ENCODE measurements around the gene ZNF467.

Gene ZNF467

GRCh38 chr7:149753375-149754233 lies 19.8 kb downstream of the ZNF467 start:
- Histone ChIP-seq H3K27me3 (no peaks in the 10 kb centered on the region), H3K9me3 (no peaks in the 10 kb centered on the region), H3K36me3 (no peaks in the 10 kb centered on the region), H3K27ac (no peak overlapping the region), H3K4me3 (no peak overlapping the region), H3K4me1 (peaks cover 16% of the 10 kb centered on the region; the same call in 1 of the 2 replicates), H3K9ac (no peak overlapping the region), H3K4me2 (no peak overlapping the region), H4K20me1 (no peaks in the 10 kb centered on the region)
- TF ChIP-seq Cebpa-rat (IDR thresholded peaks at IDR 0.05), result no peak

GRCh38 chr7:149752646-149753045 lies 20.7 kb downstream of the ZNF467 start:
- Histone ChIP-seq H3K27ac (no peak overlapping the region), H4K20me1 (no peaks in the 10 kb centered on the region), H3K9ac (no peak overlapping the region), H3K4me3 (no peak overlapping the region), H3K36me3 (no peaks in the 10 kb centered on the region), H3K4me2 (no peak overlapping the region), H3K4me1 (peaks cover 16% of the 10 kb centered on the region; the same call in 1 of the 2 replicates), H3K9me3 (no peaks in the 10 kb centered on the region), H3K27me3 (no peaks in the 10 kb centered on the region)
- TF ChIP-seq Cebpa-rat (IDR thresholded peaks at IDR 0.05), result no peak

- no peaks in the 10 kb centered on the region for H4K20me1 ChIP-seq
- H3K4me3 ChIP-seq, result no peak overlapping the region
- no peak overlapping the region for H3K27ac ChIP-seq
- H3K4me1 ChIP-seq, result peaks cover 16% of the 10 kb centered on the region; the same call in 1 of the 2 replicates
- no peak overlapping the region for H3K9ac ChIP-seq
- no peaks in the 10 kb centered on the region for H3K36me3 ChIP-seq
- no peaks in the 10 kb centered on the region for H3K9me3 ChIP-seq
- H3K4me2 ChIP-seq, result no peak overlapping the region
- H3K27me3 ChIP-seq, result no peaks in the 10 kb centered on the region
- TF ChIP-seq Cebpa-rat (IDR thresholded peaks at IDR 0.05), result no peak
Measured at GRCh38 chr7:149751043-149751775, 22.2 kb downstream of the ZNF467 start.

- H4K20me1 ChIP-seq, result no peaks in the 10 kb centered on the region
- H3K9me3 ChIP-seq, result no peaks in the 10 kb centered on the region
- H3K4me2 ChIP-seq, result no peak overlapping the region
- H3K36me3 ChIP-seq, result no peaks in the 10 kb centered on the region
- peaks cover 14% of the 10 kb centered on the region; the same call in 1 of the 2 replicates for H3K4me1 ChIP-seq
- no peaks in the 10 kb centered on the region for H3K27me3 ChIP-seq
- no peak overlapping the region for H3K4me3 ChIP-seq
- no peak overlapping the region for H3K9ac ChIP-seq
- no peak overlapping the region for H3K27ac ChIP-seq
- no peak for TF ChIP-seq Cebpa-rat (IDR thresholded peaks at IDR 0.05)
Measured at GRCh38 chr7:149750122-149750845, 23.1 kb downstream of the ZNF467 start.

- Histone ChIP-seq H3K4me2 (no peak overlapping the region), H3K36me3 (no peaks in the 10 kb centered on the region), H3K27me3 (no peaks in the 10 kb centered on the region), H3K4me3 (no peak overlapping the region), H3K4me1 (peaks cover 12% of the 10 kb centered on the region; the same call in 1 of the 2 replicates), H3K27ac (no peak overlapping the region), H3K9ac (no peak overlapping the region), H4K20me1 (no peaks in the 10 kb centered on the region), H3K9me3 (no peaks in the 10 kb centered on the region)
- no peak for TF ChIP-seq Cebpa-rat (IDR thresholded peaks at IDR 0.05)
Measured at GRCh38 chr7:149748076-149748874, 25.1 kb downstream of the ZNF467 start.

GRCh38 chr7:149743476-149744255 lies 29.7 kb downstream of the ZNF467 start:
- Histone ChIP-seq H3K4me3 (no peak overlapping the region), H3K9me3 (no peaks in the 10 kb centered on the region), H3K4me1 (peaks cover 5% of the 10 kb centered on the region; the same call in 1 of the 2 replicates), H3K9ac (no peak overlapping the region), H3K27me3 (no peaks in the 10 kb centered on the region), H4K20me1 (no peaks in the 10 kb centered on the region), H3K4me2 (no peak overlapping the region), H3K36me3 (no peaks in the 10 kb centered on the region), H3K27ac (no peak overlapping the region)
- TF ChIP-seq Cebpa-rat (IDR thresholded peaks at IDR 0.05), result no peak

GRCh38 chr7:149742075-149742701 lies 31.2 kb downstream of the ZNF467 start:
- Histone ChIP-seq H3K4me1 (peaks cover 5% of the 10 kb centered on the region; the same call in 1 of the 2 replicates), H3K27ac (no peak overlapping the region), H4K20me1 (no peaks in the 10 kb centered on the region), H3K9ac (peak overlapping the region; percentile 68), H3K9me3 (no peaks in the 10 kb centered on the region), H3K4me3 (peak overlapping the region; percentile 63), H3K4me2 (peak overlapping the region; percentile 88), H3K36me3 (no peaks in the 10 kb centered on the region), H3K27me3 (no peaks in the 10 kb centered on the region)
- TF ChIP-seq Cebpa-rat (IDR thresholded peaks at IDR 0.05), result no peak

GRCh38 chr7:149741629-149742028 lies 31.8 kb downstream of the ZNF467 start:
- Histone ChIP-seq H3K36me3 (no peaks in the 10 kb centered on the region), H3K9ac (peak overlapping the region; percentile 68), H3K27ac (no peak overlapping the region), H3K4me2 (peak overlapping the region; percentile 88), H3K4me1 (peaks cover 9% of the 10 kb centered on the region), H3K27me3 (no peaks in the 10 kb centered on the region), H3K4me3 (peak overlapping the region; percentile 63), H3K9me3 (no peaks in the 10 kb centered on the region), H4K20me1 (no peaks in the 10 kb centered on the region)
- TF ChIP-seq Cebpa-rat (IDR thresholded peaks at IDR 0.05), result no peak

Measured in BLaER1 (cell line).